GM21825 (cell line): ENCODE data around the gene FASTK.

Source experiments
- ATAC-seq: cut with Tn5 transposase; IDR thresholded peaks from one replicate; pipeline ENCODE4 v1.9.1; 2021; ENCODE audit warnings: mild to moderate bottlenecking, moderate library complexity; ENCODE audit not compliant: unreplicated experiment

Gene FASTK

GRCh38 chr7:151100921-151101320 is 20.3 kb upstream of the FASTK start:
- ATAC-seq: no peak

- no peak for ATAC-seq
These were observed 19.0 kb upstream of the FASTK start for GRCh38 chr7:151099486-151100211.

GRCh38 chr7:151095828-151096475 is 15.3 kb upstream of the FASTK start:
- ATAC-seq: no peak

GRCh38 chr7:151095123-151095797 is 14.7 kb upstream of the FASTK start:
- no peak for ATAC-seq

- no peak for ATAC-seq
These were observed 14.1 kb upstream of the FASTK start for GRCh38 chr7:151094675-151095074.

- no peak for ATAC-seq
These were observed 13.1 kb upstream of the FASTK start for GRCh38 chr7:151093748-151094147.

GRCh38 chr7:151091988-151092387 is 11.4 kb upstream of the FASTK start:
- no peak for ATAC-seq

- no peak for ATAC-seq
These were observed 10.8 kb upstream of the FASTK start for GRCh38 chr7:151091431-151091830.

- no peak for ATAC-seq
These were observed 10.4 kb upstream of the FASTK start for GRCh38 chr7:151091003-151091402.

GRCh38 chr7:151089893-151090730 is 9.5 kb upstream of the FASTK start:
- no peak for ATAC-seq

- no peak for ATAC-seq
These were observed 8.5 kb upstream of the FASTK start for GRCh38 chr7:151088856-151089699.

GRCh38 chr7:151088019-151088855 is 7.6 kb upstream of the FASTK start:
- ATAC-seq: no peak

GRCh38 chr7:151087245-151088018 is 6.8 kb upstream of the FASTK start:
- no peak for ATAC-seq

- ATAC-seq: no peak
These were observed 6.2 kb upstream of the FASTK start for GRCh38 chr7:151086802-151087244.

- peak; percentile 38 for ATAC-seq
These were observed 5.3 kb upstream of the FASTK start, which contains the start of gene AGAP3 for GRCh38 chr7:151085691-151086620. Gene AGAP3, plus strand, starts transcription at chr7:151086475. Its CDS starts 267 bp downstream, at chr7:151086742.

- no peak for ATAC-seq
These were observed 4.7 kb upstream of the FASTK start for GRCh38 chr7:151085329-151085690.

GRCh38 chr7:151083824-151084160 is 3.2 kb upstream of the FASTK start:
- no peak for ATAC-seq
